Small intestine (tissue), 7 donors: ENCODE results near the gene DOC2A. TPM values are rescaled to one million over a fixed set of nuclear protein-coding genes. Genes with fewer than 3 reads are reported as not detected.

Source experiments
- DNase-seq, 2 donors: peaks; one replicate each; pipeline versions ENCODE4 v3.0.0 to v3.0.0-alpha.2; 2013
- FAIRE-seq: peaks from 2 replicates; lab custom pipeline; 2012; peaks lifted over from hg19 to GRCh38; lab: Jason Lieb, UNC
- H3K27ac ChIP-seq, 3 donors: one replicate each; pipeline ENCODE4 v1.5.1; 2013; ENCODE audit warnings: low read length in 2 of 3, mild to moderate bottlenecking in 2 of 3, control low read depth in 1 of 3, inconsistent platforms in 1 of 3, low read depth in 1 of 3, moderate library complexity in 1 of 3
- H3K27me3 ChIP-seq, 3 donors: one replicate each; pipeline ENCODE4 v1.6.1; 2013; ENCODE audit warnings: low read length in 3 of 3, inconsistent platforms in 1 of 3; ENCODE audit not compliant: control insufficient read depth in 3 of 3, insufficient read depth in 3 of 3
- H3K36me3 ChIP-seq, 3 donors: one replicate each; pipeline ENCODE4 v1.6.1; 2013; ENCODE audit warnings: low read length in 3 of 3, inconsistent platforms in 1 of 3, low read depth in 1 of 3, mild to moderate bottlenecking in 1 of 3, moderate library complexity in 1 of 3; ENCODE audit not compliant: control insufficient read depth in 3 of 3, insufficient read depth in 2 of 3
- H3K4me1 ChIP-seq, 3 donors: one replicate each; pipeline ENCODE4 v1.6.1; 2013; ENCODE audit warnings: low read length in 2 of 3, inconsistent platforms in 1 of 3, low read depth in 1 of 3, mild to moderate bottlenecking in 1 of 3, moderate library complexity in 1 of 3; ENCODE audit not compliant: control insufficient read depth in 3 of 3, insufficient read depth in 2 of 3
- H3K4me3 ChIP-seq, 3 donors: one replicate each; pipeline ENCODE4 v1.5.1; 2013; ENCODE audit warnings: low read length in 3 of 3, control low read depth in 1 of 3, inconsistent platforms in 1 of 3, low read depth in 1 of 3, mild to moderate bottlenecking in 1 of 3, moderate library complexity in 1 of 3
- H3K9me3 ChIP-seq, 2 donors: one replicate each; pipeline ENCODE4 v1.6.1; 2013; ENCODE audit warnings: low read depth in 1 of 2, low read length in 1 of 2; ENCODE audit not compliant: control insufficient read depth in 2 of 2, insufficient read depth in 1 of 2
- WGBS, 3 donors: extraction: QIAGEN DNeasy Blood & Tissue Kit; methylation state at CpG; one replicate each; pipeline ENCODE4 v1.1.7; 2013; 5-methylcytosine and 5-hydroxymethylcytosine counted together
- polyA plus RNA-seq, 4 donors: library from polyadenylated mRNA; stranded (reverse) in 3 of 4; unstranded in 1 of 4; fragments of 200-250 nt in 3 of 4; fragments of 120-200 nt in 1 of 4; gene quantifications; one replicate each; pipeline versions ENCODE4 v1.2.1 to v1.2.3, GENCODE V29; 2013
- donor health status: healthy with polysubstance abuse.
- donor health status: control.
- donor health status: control.
- donor health status: Bipolar disorder and iron deficiency.
- donor health status: healthy.

Gene DOC2A
- polyA plus RNA-seq, 4 donors = 1.3 to 4.6 (median 1.6) TPM; not detected in 1

GRCh38 chr16:29991571-29991904, 19.3 kb downstream of the DOC2A start:
- 85 to 91% (median 89%) methylated on average over 5 of the region's 5 CpGs for WGBS, 3 donors
- Histone ChIP-seq H3K36me3 (peaks cover 16 to 72% (median 16%) of the 10 kb centered on the region in 3 donors), H3K27me3 (no peaks in the 10 kb centered on the region)

GRCh38 chr16:29990883-29991570, 19.8 kb downstream of the DOC2A start:
- peaks cover 17 to 77% (median 19%) of the 10 kb centered on the region in 3 donors for H3K36me3 ChIP-seq
- FAIRE-seq (no peak), DNase-seq (no peak)
- WGBS, 3 donors = 93 to 95% (median 94%) methylated on average over 32 to 35 of the region's 35 CpGs
- H3K4me3 ChIP-seq = no peak overlapping the region
- H3K4me1 ChIP-seq = peaks cover 0 to 12% (median 3%) of the 10 kb centered on the region in 3 donors
- H3K27me3 ChIP-seq = no peaks in the 10 kb centered on the region
- H3K9me3 ChIP-seq = no peaks in the 10 kb centered on the region
- H3K27ac ChIP-seq = no peak overlapping the region

More at GRCh38 chr16:29991571-29991904, 19.3 kb downstream of the DOC2A start:
- DNase-seq = no peak
- Histone ChIP-seq H3K27ac (no peak overlapping the region), H3K4me1 (peaks cover 0 to 13% (median 3%) of the 10 kb centered on the region in 3 donors), H3K9me3 (no peaks in the 10 kb centered on the region), H3K4me3 (no peak overlapping the region)
- FAIRE-seq = no peak

- Histone ChIP-seq H3K4me3 (no peak overlapping the region), H3K9me3 (no peaks in the 10 kb centered on the region), H3K27me3 (no peaks in the 10 kb centered on the region), H3K27ac (no peak overlapping the region), H3K4me1 (peaks cover 0 to 12% (median 3%) of the 10 kb centered on the region in 3 donors), H3K36me3 (peaks cover 20 to 87% (median 26%) of the 10 kb centered on the region in 3 donors)
- WGBS, 3 donors = 39 to 77% (median 53%) methylated on average over 2 of the region's 2 CpGs
- no peak for FAIRE-seq
- no peak for DNase-seq
Measured at GRCh38 chr16:29990034-29990433, 20.8 kb downstream of the DOC2A start.

GRCh38 chr16:29989111-29989858, 21.5 kb downstream of the DOC2A start:
- Histone ChIP-seq H3K9me3 (no peaks in the 10 kb centered on the region), H3K36me3 (peaks cover 21 to 93% (median 28%) of the 10 kb centered on the region in 3 donors), H3K27ac (no peak overlapping the region), H3K4me1 (peaks cover 0 to 5% (median 0%) of the 10 kb centered on the region in 3 donors), H3K4me3 (no peak overlapping the region), H3K27me3 (no peaks in the 10 kb centered on the region)
- DNase-seq (no peak), FAIRE-seq (no peak)
- WGBS, 3 donors = 86 to 88% (median 86%) methylated on average over 23 of the region's 23 CpGs

- Histone ChIP-seq H3K36me3 (peaks cover 24 to 94% (median 32%) of the 10 kb centered on the region in 3 donors), H3K9me3 (no peaks in the 10 kb centered on the region), H3K4me1 (no peaks in the 10 kb centered on the region), H3K27me3 (no peaks in the 10 kb centered on the region), H3K27ac (no peak overlapping the region), H3K4me3 (no peak overlapping the region)
- DNase-seq (no peak), FAIRE-seq (no peak)
- 87 to 93% (median 91%) methylated on average over 16 to 17 of the region's 17 CpGs for WGBS, 3 donors
Measured at GRCh38 chr16:29988346-29989075, 22.3 kb downstream of the DOC2A start.

GRCh38 chr16:29987371-29988085, 23.3 kb downstream of the DOC2A start:
- no peak for FAIRE-seq
- 92 to 96% (median 94%) methylated on average over 26 to 35 of the region's 35 CpGs for WGBS, 3 donors

GRCh38 chr16:29986931-29987330, 23.9 kb downstream of the DOC2A start:
- WGBS, 3 donors = 89 to 100% (median 92%) methylated on average over 4 to 5 of the region's 5 CpGs
- no peak overlapping the region for H3K4me3 ChIP-seq
- no peak for FAIRE-seq
- no peaks in the 10 kb centered on the region for H3K9me3 ChIP-seq
- no peaks in the 10 kb centered on the region for H3K4me1 ChIP-seq
- no peak overlapping the region for H3K27ac ChIP-seq
- DNase-seq = no peak
- H3K27me3 ChIP-seq = no peaks in the 10 kb centered on the region
- H3K36me3 ChIP-seq = peaks cover 25 to 94% (median 44%) of the 10 kb centered on the region in 3 donors

More at GRCh38 chr16:29987371-29988085, 23.3 kb downstream of the DOC2A start:
- peaks cover 27 to 94% (median 41%) of the 10 kb centered on the region in 3 donors for H3K36me3 ChIP-seq
- no peak overlapping the region for H3K4me3 ChIP-seq
- H3K27me3 ChIP-seq = no peaks in the 10 kb centered on the region
- no peak for DNase-seq
- H3K9me3 ChIP-seq = no peaks in the 10 kb centered on the region
- H3K4me1 ChIP-seq = no peaks in the 10 kb centered on the region
- H3K27ac ChIP-seq = no peak overlapping the region
